WTC11 (cell line): Measurements from ENCODE around the gene ABTB2. TPM values are rescaled to one million over a fixed set of nuclear protein-coding genes. Genes with fewer than 3 reads are reported as not detected.

Experiments used
- GABPB1 ChIP-seq: sonication (generic); formaldehyde crosslinking; IDR thresholded peaks from 2 replicates; pipeline ENCODE4 v1.8.1; 2023; ENCODE audit warnings: mild to moderate bottlenecking, missing genetic modification reagents
- JUN ChIP-seq: sonication (generic); formaldehyde crosslinking; IDR thresholded peaks from 2 replicates; pipeline ENCODE4 v1.8.0; 2023; ENCODE audit warnings: mild to moderate bottlenecking, missing genetic modification reagents
- KAT7 ChIP-seq: sonication (generic); formaldehyde crosslinking; IDR thresholded peaks from 2 replicates; pipeline ENCODE4 v1.8.1; 2023; ENCODE audit warnings: missing genetic modification reagents, mild to moderate bottlenecking, borderline replicate concordance
- TCF7 ChIP-seq: sonication (generic); formaldehyde crosslinking; IDR thresholded peaks from 2 replicates; pipeline ENCODE4 v1.8.0; 2022; ENCODE audit warnings: mild to moderate bottlenecking, low read depth, missing genetic modification reagents, moderate library complexity
- ZNF396 ChIP-seq: fragments of 250-450 bp; sonication (Bioruptor Pico); IDR thresholded peaks from 2 replicates; pipeline ENCODE4 v1.8.0; 2021; ENCODE audit warnings: mild to moderate bottlenecking, moderate library complexity, borderline replicate concordance
- total RNA-seq: library from RNA; stranded (reverse); gene quantifications from 3 replicates; pipeline ENCODE4 v1.2.3, GENCODE V29; 2021
- TF ChIP-seq, protein P1 (sequence below): sonication (generic); formaldehyde crosslinking; IDR thresholded peaks from 2 replicates; pipeline ENCODE4 v1.8.0; 2023; ENCODE audit warnings: missing genetic modification reagents, mild to moderate bottlenecking, borderline replicate concordance
- TF ChIP-seq, protein P2 (sequence below): sonication (generic); formaldehyde crosslinking; IDR thresholded peaks from 2 replicates; pipeline ENCODE4 v1.8.0; 2022; ENCODE audit warnings: mild to moderate bottlenecking, missing genetic modification reagents
- TF ChIP-seq, protein P3 (sequence below): sonication (generic); formaldehyde crosslinking; IDR thresholded peaks from 2 replicates; pipeline ENCODE4 v1.8.1; 2022; ENCODE audit warnings: low read depth, missing genetic modification reagents, borderline replicate concordance
- TF ChIP-seq, protein P4 (sequence below): fragments of 200-600 bp; IDR thresholded peaks from 2 replicates; pipeline ENCODE4 v1.8.0; 2022; ENCODE audit warnings: antibody characterized with exemption
- TF ChIP-seq, protein P5 (sequence below): sonication (generic); formaldehyde crosslinking; IDR thresholded peaks from 2 replicates; pipeline ENCODE4 v1.8.1; 2022; ENCODE audit warnings: mild to moderate bottlenecking, missing genetic modification reagents, moderate library complexity, borderline replicate concordance
- TF ChIP-seq, protein P6 (sequence below): sonication (generic); formaldehyde crosslinking; conservative IDR thresholded peaks from 2 replicates; pipeline ENCODE4 v1.8.1; 2022; ENCODE audit warnings: mild to moderate bottlenecking, missing genetic modification reagents
- TF ChIP-seq, protein P7 (sequence below): sonication (generic); formaldehyde crosslinking; IDR thresholded peaks from 2 replicates; pipeline ENCODE4 v1.8.1; 2023; ENCODE audit warnings: mild to moderate bottlenecking, missing genetic modification reagents, moderate library complexity

ABTB2 gene
- total RNA-seq, 1 experiment from 2014 or later: 12.8 TPM

DNA sequence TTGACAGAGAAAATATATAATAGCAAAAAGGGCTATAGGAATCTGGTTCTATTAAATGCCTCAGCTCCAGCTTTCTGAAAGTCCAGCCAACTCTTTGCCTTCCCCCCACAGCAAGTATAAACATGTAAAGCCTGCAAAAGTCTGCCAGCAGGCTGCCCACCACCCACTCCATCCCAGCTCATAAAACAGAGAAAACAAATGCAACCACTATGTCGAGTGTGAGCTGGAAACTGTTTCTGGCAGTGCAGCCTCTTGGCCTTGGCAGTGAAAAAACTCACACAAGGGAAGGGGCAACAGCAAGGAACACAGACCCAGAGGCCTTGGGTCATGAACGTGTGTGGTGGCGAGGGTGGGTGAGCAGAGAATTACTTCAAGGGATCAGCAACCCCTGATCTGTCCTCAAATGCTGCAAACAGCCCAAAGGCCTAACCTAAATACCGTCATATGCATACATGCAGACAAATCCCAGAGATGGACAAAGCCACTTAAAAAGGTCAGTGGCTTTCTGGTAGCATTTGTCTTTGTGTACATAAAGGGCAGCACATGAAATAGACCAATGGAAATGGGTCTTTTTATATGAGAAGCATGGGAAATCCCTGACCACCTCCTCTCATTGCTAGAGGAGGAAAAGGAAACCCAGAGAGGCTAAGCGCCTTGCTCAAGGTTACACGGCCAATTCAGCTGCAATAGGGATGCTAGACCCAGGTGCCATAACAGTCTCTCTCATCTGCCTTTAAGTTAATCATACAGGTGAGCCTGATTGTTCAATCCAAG, 177.6 kb downstream of the ABTB2 start (continued):
- TF ChIP-seq, protein P1, sequence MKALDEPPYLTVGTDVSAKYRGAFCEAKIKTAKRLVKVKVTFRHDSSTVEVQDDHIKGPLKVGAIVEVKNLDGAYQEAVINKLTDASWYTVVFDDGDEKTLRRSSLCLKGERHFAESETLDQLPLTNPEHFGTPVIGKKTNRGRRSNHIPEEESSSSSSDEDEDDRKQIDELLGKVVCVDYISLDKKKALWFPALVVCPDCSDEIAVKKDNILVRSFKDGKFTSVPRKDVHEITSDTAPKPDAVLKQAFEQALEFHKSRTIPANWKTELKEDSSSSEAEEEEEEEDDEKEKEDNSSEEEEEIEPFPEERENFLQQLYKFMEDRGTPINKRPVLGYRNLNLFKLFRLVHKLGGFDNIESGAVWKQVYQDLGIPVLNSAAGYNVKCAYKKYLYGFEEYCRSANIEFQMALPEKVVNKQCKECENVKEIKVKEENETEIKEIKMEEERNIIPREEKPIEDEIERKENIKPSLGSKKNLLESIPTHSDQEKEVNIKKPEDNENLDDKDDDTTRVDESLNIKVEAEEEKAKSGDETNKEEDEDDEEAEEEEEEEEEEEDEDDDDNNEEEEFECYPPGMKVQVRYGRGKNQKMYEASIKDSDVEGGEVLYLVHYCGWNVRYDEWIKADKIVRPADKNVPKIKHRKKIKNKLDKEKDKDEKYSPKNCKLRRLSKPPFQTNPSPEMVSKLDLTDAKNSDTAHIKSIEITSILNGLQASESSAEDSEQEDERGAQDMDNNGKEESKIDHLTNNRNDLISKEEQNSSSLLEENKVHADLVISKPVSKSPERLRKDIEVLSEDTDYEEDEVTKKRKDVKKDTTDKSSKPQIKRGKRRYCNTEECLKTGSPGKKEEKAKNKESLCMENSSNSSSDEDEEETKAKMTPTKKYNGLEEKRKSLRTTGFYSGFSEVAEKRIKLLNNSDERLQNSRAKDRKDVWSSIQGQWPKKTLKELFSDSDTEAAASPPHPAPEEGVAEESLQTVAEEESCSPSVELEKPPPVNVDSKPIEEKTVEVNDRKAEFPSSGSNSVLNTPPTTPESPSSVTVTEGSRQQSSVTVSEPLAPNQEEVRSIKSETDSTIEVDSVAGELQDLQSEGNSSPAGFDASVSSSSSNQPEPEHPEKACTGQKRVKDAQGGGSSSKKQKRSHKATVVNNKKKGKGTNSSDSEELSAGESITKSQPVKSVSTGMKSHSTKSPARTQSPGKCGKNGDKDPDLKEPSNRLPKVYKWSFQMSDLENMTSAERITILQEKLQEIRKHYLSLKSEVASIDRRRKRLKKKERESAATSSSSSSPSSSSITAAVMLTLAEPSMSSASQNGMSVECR (CRISPR knock-in tag): no peak
- TF ChIP-seq GABPB1 (CRISPR knock-in tag): no peak
- TF ChIP-seq, protein P2, sequence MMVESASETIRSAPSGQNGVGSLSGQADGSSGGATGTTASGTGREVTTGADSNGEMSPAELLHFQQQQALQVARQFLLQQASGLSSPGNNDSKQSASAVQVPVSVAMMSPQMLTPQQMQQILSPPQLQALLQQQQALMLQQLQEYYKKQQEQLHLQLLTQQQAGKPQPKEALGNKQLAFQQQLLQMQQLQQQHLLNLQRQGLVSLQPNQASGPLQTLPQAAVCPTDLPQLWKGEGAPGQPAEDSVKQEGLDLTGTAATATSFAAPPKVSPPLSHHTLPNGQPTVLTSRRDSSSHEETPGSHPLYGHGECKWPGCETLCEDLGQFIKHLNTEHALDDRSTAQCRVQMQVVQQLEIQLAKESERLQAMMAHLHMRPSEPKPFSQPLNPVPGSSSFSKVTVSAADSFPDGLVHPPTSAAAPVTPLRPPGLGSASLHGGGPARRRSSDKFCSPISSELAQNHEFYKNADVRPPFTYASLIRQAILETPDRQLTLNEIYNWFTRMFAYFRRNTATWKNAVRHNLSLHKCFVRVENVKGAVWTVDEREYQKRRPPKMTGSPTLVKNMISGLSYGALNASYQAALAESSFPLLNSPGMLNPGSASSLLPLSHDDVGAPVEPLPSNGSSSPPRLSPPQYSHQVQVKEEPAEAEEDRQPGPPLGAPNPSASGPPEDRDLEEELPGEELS: no peak
- TF ChIP-seq, protein P3, sequence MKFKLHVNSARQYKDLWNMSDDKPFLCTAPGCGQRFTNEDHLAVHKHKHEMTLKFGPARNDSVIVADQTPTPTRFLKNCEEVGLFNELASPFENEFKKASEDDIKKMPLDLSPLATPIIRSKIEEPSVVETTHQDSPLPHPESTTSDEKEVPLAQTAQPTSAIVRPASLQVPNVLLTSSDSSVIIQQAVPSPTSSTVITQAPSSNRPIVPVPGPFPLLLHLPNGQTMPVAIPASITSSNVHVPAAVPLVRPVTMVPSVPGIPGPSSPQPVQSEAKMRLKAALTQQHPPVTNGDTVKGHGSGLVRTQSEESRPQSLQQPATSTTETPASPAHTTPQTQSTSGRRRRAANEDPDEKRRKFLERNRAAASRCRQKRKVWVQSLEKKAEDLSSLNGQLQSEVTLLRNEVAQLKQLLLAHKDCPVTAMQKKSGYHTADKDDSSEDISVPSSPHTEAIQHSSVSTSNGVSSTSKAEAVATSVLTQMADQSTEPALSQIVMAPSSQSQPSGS (CRISPR knock-in tag): no peak
- TF ChIP-seq, protein P4, sequence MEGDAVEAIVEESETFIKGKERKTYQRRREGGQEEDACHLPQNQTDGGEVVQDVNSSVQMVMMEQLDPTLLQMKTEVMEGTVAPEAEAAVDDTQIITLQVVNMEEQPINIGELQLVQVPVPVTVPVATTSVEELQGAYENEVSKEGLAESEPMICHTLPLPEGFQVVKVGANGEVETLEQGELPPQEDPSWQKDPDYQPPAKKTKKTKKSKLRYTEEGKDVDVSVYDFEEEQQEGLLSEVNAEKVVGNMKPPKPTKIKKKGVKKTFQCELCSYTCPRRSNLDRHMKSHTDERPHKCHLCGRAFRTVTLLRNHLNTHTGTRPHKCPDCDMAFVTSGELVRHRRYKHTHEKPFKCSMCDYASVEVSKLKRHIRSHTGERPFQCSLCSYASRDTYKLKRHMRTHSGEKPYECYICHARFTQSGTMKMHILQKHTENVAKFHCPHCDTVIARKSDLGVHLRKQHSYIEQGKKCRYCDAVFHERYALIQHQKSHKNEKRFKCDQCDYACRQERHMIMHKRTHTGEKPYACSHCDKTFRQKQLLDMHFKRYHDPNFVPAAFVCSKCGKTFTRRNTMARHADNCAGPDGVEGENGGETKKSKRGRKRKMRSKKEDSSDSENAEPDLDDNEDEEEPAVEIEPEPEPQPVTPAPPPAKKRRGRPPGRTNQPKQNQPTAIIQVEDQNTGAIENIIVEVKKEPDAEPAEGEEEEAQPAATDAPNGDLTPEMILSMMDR: no peak
- no peak for TF ChIP-seq ZNF396 (CRISPR knock-in tag)
- TF ChIP-seq TCF7 (CRISPR knock-in tag): no peak
- no peak for TF ChIP-seq JUN (CRISPR knock-in tag)
- TF ChIP-seq, protein P5, sequence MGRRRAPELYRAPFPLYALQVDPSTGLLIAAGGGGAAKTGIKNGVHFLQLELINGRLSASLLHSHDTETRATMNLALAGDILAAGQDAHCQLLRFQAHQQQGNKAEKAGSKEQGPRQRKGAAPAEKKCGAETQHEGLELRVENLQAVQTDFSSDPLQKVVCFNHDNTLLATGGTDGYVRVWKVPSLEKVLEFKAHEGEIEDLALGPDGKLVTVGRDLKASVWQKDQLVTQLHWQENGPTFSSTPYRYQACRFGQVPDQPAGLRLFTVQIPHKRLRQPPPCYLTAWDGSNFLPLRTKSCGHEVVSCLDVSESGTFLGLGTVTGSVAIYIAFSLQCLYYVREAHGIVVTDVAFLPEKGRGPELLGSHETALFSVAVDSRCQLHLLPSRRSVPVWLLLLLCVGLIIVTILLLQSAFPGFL (CRISPR knock-in tag): no peak
- TF ChIP-seq, protein P6, sequence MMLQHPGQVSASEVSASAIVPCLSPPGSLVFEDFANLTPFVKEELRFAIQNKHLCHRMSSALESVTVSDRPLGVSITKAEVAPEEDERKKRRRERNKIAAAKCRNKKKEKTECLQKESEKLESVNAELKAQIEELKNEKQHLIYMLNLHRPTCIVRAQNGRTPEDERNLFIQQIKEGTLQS (CRISPR knock-in tag): no peak
- no peak for TF ChIP-seq KAT7 (CRISPR knock-in tag)
- TF ChIP-seq, protein P7, sequence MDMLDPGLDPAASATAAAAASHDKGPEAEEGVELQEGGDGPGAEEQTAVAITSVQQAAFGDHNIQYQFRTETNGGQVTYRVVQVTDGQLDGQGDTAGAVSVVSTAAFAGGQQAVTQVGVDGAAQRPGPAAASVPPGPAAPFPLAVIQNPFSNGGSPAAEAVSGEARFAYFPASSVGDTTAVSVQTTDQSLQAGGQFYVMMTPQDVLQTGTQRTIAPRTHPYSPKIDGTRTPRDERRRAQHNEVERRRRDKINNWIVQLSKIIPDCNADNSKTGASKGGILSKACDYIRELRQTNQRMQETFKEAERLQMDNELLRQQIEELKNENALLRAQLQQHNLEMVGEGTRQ: no peak
